ENCODE measurements around the gene IL17D. TPM values are rescaled to one million over a fixed set of nuclear protein-coding genes. Genes with fewer than 3 reads are reported as not detected.

The IL17D gene, protein sequence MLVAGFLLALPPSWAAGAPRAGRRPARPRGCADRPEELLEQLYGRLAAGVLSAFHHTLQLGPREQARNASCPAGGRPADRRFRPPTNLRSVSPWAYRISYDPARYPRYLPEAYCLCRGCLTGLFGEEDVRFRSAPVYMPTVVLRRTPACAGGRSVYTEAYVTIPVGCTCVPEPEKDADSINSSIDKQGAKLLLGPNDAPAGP
- total RNA-seq: 10 to 100 TPM in 1 of 4 donors, 1 to 10 TPM in 3; 1.7 to 21.4 (median 5.3) TPM

DNA sequence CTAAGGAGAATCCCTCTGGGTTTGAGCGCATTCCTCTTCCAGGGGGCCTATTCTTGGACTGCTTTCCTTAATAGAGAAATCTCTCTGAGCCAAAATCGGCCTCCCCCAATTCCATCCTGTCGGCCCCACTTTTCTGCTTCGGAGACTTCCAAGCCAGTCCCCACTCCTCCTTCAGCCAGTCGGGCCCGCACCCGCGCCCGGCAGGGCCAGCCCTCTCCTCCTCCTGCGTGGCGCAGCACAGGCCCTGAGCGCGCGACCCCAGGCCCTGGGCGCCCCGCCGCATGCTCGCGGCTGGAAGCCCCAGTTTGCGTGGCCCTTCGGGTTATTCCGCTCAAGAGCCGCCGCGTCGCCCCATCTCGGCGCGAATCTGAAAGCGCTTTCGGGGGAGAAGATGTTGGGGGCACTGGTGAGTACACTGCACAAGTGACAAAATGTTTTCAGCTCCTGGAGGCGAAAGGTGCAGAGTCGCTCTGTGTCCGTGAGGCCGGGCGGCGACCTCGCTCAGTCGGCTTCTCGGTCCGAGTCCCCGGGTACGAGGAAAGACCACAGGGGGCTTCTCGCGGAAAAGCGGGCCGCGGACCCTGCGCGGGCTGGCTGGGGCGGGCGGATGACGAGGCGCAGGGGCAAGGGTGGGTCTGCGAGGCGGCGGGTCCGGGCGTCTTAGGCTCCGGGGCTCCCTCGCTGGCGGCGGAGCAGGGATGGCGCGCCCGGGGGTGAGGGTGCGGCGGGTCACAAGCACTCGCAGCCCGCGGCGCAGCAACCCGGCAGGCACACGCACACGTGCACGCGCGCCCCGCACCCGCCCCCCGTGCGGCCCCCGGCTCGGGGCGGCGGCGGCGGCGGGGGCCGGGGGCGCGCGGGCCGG is at the start of gene IL17D:
IL17D (plus strand) TSS at position 785 of the 865 bp plus-strand sequence. CDS start 303 bp downstream, outside the sequence.
- H3K27ac ChIP-seq: peak within 1 kb of the TSS; percentile 44 to 76 (median 65)
- 0 to 1% methylated on average over 24 to 82 of the region's 94 CpGs for WGBS, 2 donors
- no peak for DNase-seq (ENCODE audit: low spot score in 2 of 2)

DNA sequence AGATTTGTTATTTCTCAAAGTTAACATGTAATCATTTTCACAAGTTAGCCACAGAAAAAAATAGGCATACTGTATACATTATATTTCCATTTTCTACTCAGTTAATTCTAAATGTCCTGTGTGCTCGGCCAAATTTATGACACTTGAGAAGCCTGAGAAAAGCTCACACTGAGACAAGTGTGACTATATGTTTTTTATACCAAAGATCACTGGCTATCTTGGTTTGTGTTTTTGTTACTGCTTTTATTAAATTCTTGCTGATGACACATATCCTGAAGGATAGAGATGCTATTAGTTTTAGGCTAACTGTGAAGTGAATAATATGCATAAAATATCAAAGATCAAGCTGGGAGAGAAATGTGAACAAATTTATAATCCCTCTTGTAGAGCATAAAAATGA is 49.3 kb upstream of the IL17D start:
- Histone ChIP-seq H3K36me3 (peaks cover 0 to 36% (median 0%) of the 10 kb centered on the region in 3 donors), H3K4me1 (no peaks in the 10 kb centered on the region)
- WGBS, 2 donors: 83 to 86% methylated on average over 1 of the region's 1 CpG

More for the DNA sequence above, at the start of gene IL17D:
- no peaks in the 10 kb centered on the region for H3K36me3 ChIP-seq
- no peaks in the 10 kb centered on the region for H3K27me3 ChIP-seq
- TF ChIP-seq POLR2A (IDR thresholded peaks at IDR 0.05) (no peak), EP300 (IDR thresholded peaks at IDR 0.05) (peak in 1 of 2 donors; percentile 11)
- TF ChIP-seq, protein P1, sequence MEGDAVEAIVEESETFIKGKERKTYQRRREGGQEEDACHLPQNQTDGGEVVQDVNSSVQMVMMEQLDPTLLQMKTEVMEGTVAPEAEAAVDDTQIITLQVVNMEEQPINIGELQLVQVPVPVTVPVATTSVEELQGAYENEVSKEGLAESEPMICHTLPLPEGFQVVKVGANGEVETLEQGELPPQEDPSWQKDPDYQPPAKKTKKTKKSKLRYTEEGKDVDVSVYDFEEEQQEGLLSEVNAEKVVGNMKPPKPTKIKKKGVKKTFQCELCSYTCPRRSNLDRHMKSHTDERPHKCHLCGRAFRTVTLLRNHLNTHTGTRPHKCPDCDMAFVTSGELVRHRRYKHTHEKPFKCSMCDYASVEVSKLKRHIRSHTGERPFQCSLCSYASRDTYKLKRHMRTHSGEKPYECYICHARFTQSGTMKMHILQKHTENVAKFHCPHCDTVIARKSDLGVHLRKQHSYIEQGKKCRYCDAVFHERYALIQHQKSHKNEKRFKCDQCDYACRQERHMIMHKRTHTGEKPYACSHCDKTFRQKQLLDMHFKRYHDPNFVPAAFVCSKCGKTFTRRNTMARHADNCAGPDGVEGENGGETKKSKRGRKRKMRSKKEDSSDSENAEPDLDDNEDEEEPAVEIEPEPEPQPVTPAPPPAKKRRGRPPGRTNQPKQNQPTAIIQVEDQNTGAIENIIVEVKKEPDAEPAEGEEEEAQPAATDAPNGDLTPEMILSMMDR (IDR thresholded peaks at IDR 0.05): no peak
- no peaks in the 10 kb centered on the region for H3K9me3 ChIP-seq
- peak within 1 kb of the TSS; percentile 57 to 65 (median 62) for H3K4me3 ChIP-seq
- peaks cover 0 to 22% (median 8%) of the 10 kb centered on the region in 4 donors for H3K4me1 ChIP-seq

DNA sequence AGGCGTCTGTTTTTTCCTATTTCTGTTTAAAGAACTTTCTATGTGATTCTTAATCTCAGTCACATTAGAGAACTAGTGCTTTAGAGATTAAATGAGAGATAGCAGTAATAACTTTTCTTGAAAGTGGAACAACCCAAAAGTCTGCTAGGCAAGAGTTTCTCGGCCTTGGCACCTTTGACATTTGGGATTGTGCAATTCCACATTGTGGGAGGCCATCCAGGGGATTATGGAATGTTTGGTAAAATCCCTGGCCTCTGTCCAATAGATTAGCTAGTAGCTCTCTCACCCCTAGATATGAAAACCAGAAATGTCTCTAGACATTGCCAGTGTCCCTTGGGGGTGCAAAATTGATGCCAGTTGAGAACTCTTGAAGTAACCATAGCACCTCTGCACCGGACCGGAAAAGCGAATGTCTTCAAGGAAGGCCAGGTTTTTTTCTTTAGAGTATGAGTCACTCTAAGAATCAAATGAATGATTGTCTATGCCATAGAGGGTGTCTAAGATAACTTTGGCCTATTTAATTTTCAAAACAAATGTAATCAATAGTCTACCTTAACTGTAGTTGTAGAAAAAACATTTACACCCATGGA is 45.0 kb upstream of the IL17D start:
- 71 to 74% methylated on average over 5 of the region's 5 CpGs for WGBS, 2 donors
- TF ChIP-seq, protein P1 (IDR thresholded peaks at IDR 0.05): no peak
- no peak for TF ChIP-seq EP300 (IDR thresholded peaks at IDR 0.05)
- no peak for TF ChIP-seq POLR2A (IDR thresholded peaks at IDR 0.05)
- Histone ChIP-seq H3K4me3 (no peak overlapping the region), H3K27me3 (no peaks in the 10 kb centered on the region), H3K27ac (no peak overlapping the region), H3K9me3 (no peaks in the 10 kb centered on the region), H3K36me3 (peaks cover 0 to 53% (median 0%) of the 10 kb centered on the region in 3 donors), H3K4me1 (no peaks in the 10 kb centered on the region)
- no peak for DNase-seq (ENCODE audit: low spot score in 2 of 2)

More for the DNA sequence above, 49.3 kb upstream of the IL17D start:
- Histone ChIP-seq H3K9me3 (no peaks in the 10 kb centered on the region), H3K27me3 (no peaks in the 10 kb centered on the region), H3K27ac (no peak overlapping the region), H3K4me3 (no peak overlapping the region)
- no peak for TF ChIP-seq POLR2A (IDR thresholded peaks at IDR 0.05)
- TF ChIP-seq EP300 (IDR thresholded peaks at IDR 0.05): no peak
- TF ChIP-seq, protein P1 (IDR thresholded peaks at IDR 0.05): no peak
- DNase-seq (ENCODE audit: low spot score in 2 of 2): no peak

DNA sequence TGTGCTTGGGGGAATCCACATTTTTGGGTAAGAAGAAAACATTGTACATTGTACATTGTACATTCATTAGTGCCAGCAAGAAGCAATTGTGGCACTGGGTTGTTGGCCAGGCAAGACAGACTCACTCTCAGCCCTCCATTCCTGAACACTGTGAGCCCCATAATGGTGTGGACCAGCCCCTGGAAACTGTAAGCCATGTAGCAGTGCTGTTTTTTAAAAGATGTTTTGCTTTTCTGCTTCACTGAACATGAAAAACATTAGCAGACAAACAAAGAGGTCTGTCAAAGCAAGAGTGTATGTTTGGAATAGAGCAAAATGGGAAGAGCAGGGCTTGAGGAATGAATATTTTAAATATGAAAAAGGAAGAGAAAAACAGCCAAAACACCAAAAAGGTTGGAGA is 39.1 kb upstream of the IL17D start:
- peaks cover 0 to 37% (median 0%) of the 10 kb centered on the region in 3 donors for H3K36me3 ChIP-seq
- no peaks in the 10 kb centered on the region for H3K27me3 ChIP-seq
- H3K27ac ChIP-seq: no peak overlapping the region
- no peaks in the 10 kb centered on the region for H3K4me1 ChIP-seq
- no peaks in the 10 kb centered on the region for H3K9me3 ChIP-seq
- no peak overlapping the region for H3K4me3 ChIP-seq
- DNase-seq (ENCODE audit: low spot score in 2 of 2): no peak
- TF ChIP-seq POLR2A (IDR thresholded peaks at IDR 0.05): no peak
- TF ChIP-seq, protein P1 (IDR thresholded peaks at IDR 0.05): no peak
- TF ChIP-seq EP300 (IDR thresholded peaks at IDR 0.05): no peak

Data from tibial nerve (tissue), 4 donors.